ENCODE measurements around the gene STARD3. TPM values are rescaled to one million over a fixed set of nuclear protein-coding genes. Genes with fewer than 3 reads are reported as not detected.
A peak's percentile ranks its signal among the peaks of the same experiment; 100 is the strongest.

STARD3 gene
- total RNA-seq, 1 experiment from 2014 or later, result 47.7 TPM

- no peaks in the 10 kb centered on the region for H3K79me2 ChIP-seq (ENCODE audit: low read depth)
- H3F3A ChIP-seq (ENCODE audit: insufficient read depth, low read depth), result peaks cover 18% of the 10 kb centered on the region
- DNase-seq, result no peak
- CTCF ChIA-PET, result interaction anchor here (0.6 kb wide), 1 partner anchor 233 kb away, joined by 3 read pairs; no protein-coding TSS in a partner anchor
- no peak overlapping the region for H3K4me3 ChIP-seq
- no peak overlapping the region for H2AFZ ChIP-seq
- no peaks in the 10 kb centered on the region for H3K9me3 ChIP-seq (ENCODE audit: insufficient read depth, low read depth)
- H3K36me3 ChIP-seq (ENCODE audit: low read depth), result no peaks in the 10 kb centered on the region
- BruUV-seq (replicated peaks), result no TSS peak
- TF ChIP-seq EZH2 (IDR thresholded peaks at IDR 0.05; ENCODE audit: low read depth), result no peak
- no peak for TF ChIP-seq CTCF (conservative IDR thresholded peaks at IDR 0.05)
- H3K9me2 ChIP-seq (ENCODE audit: insufficient read depth), result no peaks in the 10 kb centered on the region
- H3K4me1 ChIP-seq (replicated peaks; ENCODE audit: insufficient read depth), result peaks cover 25% of the 10 kb centered on the region
- no peak overlapping the region for H3K27ac ChIP-seq
- intact Hi-C loops (cut with micrococcal nuclease; ENCODE audit: unreplicated experiment), result no loop called here
- H3K4me2 ChIP-seq, result 0 out of 2 replicates have a peak overlapping the region, but pooled peaks have one; percentile 82
- H3K27me3 ChIP-seq (ENCODE audit: insufficient read depth, low read depth), result no peaks in the 10 kb centered on the region
- H4K20me1 ChIP-seq (ENCODE audit: insufficient read depth), result no peaks in the 10 kb centered on the region
- POLR2A ChIA-PET (ENCODE audit: unreplicated experiment), result no interaction called here
These were observed 25.8 kb downstream of the STARD3 start for GRCh38 chr17:39662551-39663339.

GRCh38 chr17:39663340-39663687 lies 26.4 kb downstream of the STARD3 start:
- Histone ChIP-seq H3K79me2 (ENCODE audit: low read depth) (no peaks in the 10 kb centered on the region), H3K4me3 (peak overlapping the region; percentile 49; the same call in 1 of the 2 replicates), H3K9me3 (ENCODE audit: insufficient read depth, low read depth) (no peaks in the 10 kb centered on the region), H4K20me1 (ENCODE audit: insufficient read depth) (no peaks in the 10 kb centered on the region), H3K27ac (no peak overlapping the region), H3K36me3 (ENCODE audit: low read depth) (no peaks in the 10 kb centered on the region), H3K4me2 (peak overlapping the region; percentile 82), H3K9me2 (ENCODE audit: insufficient read depth) (no peaks in the 10 kb centered on the region), H3K4me1 (replicated peaks; ENCODE audit: insufficient read depth) (peaks cover 29% of the 10 kb centered on the region), H3K27me3 (ENCODE audit: insufficient read depth, low read depth) (no peaks in the 10 kb centered on the region), H2AFZ (no peak overlapping the region), H3F3A (ENCODE audit: insufficient read depth, low read depth) (peaks cover 18% of the 10 kb centered on the region)
- peak in 1 of 2 experiments; percentile 18 for DNase-seq
- TF ChIP-seq EZH2 (IDR thresholded peaks at IDR 0.05; ENCODE audit: low read depth), result no peak
- TF ChIP-seq CTCF (conservative IDR thresholded peaks at IDR 0.05), result no peak
- intact Hi-C loops (cut with micrococcal nuclease; ENCODE audit: unreplicated experiment), result no loop called here
- BruUV-seq (replicated peaks), result no TSS peak
- ChIA-PET POLR2A (ENCODE audit: unreplicated experiment) (no interaction called here), CTCF (no interaction called here)

- Histone ChIP-seq H3K27ac (0 out of 2 replicates have a peak overlapping the region, but pooled peaks have one; percentile 7), H4K20me1 (ENCODE audit: insufficient read depth) (no peaks in the 10 kb centered on the region), H3K4me2 (peak overlapping the region; percentile 82), H3K4me1 (replicated peaks; ENCODE audit: insufficient read depth) (peaks cover 35% of the 10 kb centered on the region), H3K9me2 (ENCODE audit: insufficient read depth) (no peaks in the 10 kb centered on the region), H3K79me2 (ENCODE audit: low read depth) (no peaks in the 10 kb centered on the region), H3K36me3 (ENCODE audit: low read depth) (no peaks in the 10 kb centered on the region), H2AFZ (no peak overlapping the region; the same call in 1 of the 2 replicates), H3K4me3 (peak overlapping the region; percentile 49; the same call in 1 of the 2 replicates), H3K27me3 (ENCODE audit: insufficient read depth, low read depth) (no peaks in the 10 kb centered on the region), H3F3A (ENCODE audit: insufficient read depth, low read depth) (peaks cover 18% of the 10 kb centered on the region), H3K9me3 (ENCODE audit: insufficient read depth, low read depth) (no peaks in the 10 kb centered on the region)
- ChIA-PET POLR2A (ENCODE audit: unreplicated experiment) (no interaction called here), CTCF (no interaction called here)
- BruUV-seq (replicated peaks), result TSS peak; percentile 26
- intact Hi-C loops (cut with micrococcal nuclease; ENCODE audit: unreplicated experiment), result no loop called here
- DNase-seq, result peak; percentile 52 to 74
- TF ChIP-seq CTCF (conservative IDR thresholded peaks at IDR 0.05), result no peak
- no peak for TF ChIP-seq EZH2 (IDR thresholded peaks at IDR 0.05; ENCODE audit: low read depth)
These were observed 27.0 kb downstream of the STARD3 start for GRCh38 chr17:39663688-39664580.

Data from PC-9 (cell line).